Left lung (tissue), 10 donors: Measurements from ENCODE around the gene PLEK. TPM values are rescaled to one million over a fixed set of nuclear protein-coding genes. Genes with fewer than 3 reads are reported as not detected.

Experiments used
- ATAC-seq: fragments of 200-7000 bp; cut with Tn5 transposase; one replicate; pipeline ENCODE4 v1.9.1; 2020; ENCODE audit warnings: moderate library complexity
- DNase-seq, 4 donors: peaks; one replicate each; pipeline ENCODE4 v3.0.0-alpha.2; 2013 to 2020
- H3K27ac ChIP-seq, 2 donors: fragments of 200-600 bp; sonication (generic) in 1 of 2; one replicate each; pipeline versions ENCODE4 v1.5.0 to v1.8.0; 2020 to 2021
- H3K27me3 ChIP-seq, 2 donors: fragments of 200-600 bp; sonication (generic) in 1 of 2; one replicate each; pipeline versions ENCODE4 v1.5.0 to v1.8.0; 2020 to 2021
- H3K36me3 ChIP-seq, 2 donors: fragments of 200-600 bp; sonication (generic) in 1 of 2; one replicate each; pipeline versions ENCODE4 v1.5.0 to v1.8.0; 2020 to 2021
- H3K4me1 ChIP-seq, 2 donors: fragments of 200-600 bp; one replicate each; pipeline ENCODE4 v1.8.0; 2021
- H3K4me3 ChIP-seq, 2 donors: fragments of 200-600 bp; sonication (generic) in 1 of 2; one replicate each; pipeline versions ENCODE4 v1.5.0 to v1.8.0; 2020 to 2021; ENCODE audit warnings: mild to moderate bottlenecking in 1 of 2
- H3K9me3 ChIP-seq, 2 donors: fragments of 200-600 bp; sonication (generic) in 1 of 2; one replicate each; pipeline versions ENCODE4 v1.5.0 to v1.8.0; 2020 to 2021
- intact Hi-C, 2 donors: fragments of 100-400 bp; cut with DNase I; formaldehyde crosslinking; loops; one replicate each; pipeline versions ENCODE4 v1.11.2 to v1.14.2; 2022
- polyA plus RNA-seq, 6 donors: library from polyadenylated mRNA; unstranded; fragments of 120-200 nt; gene quantifications; one replicate each; pipeline ENCODE4 v1.2.1, GENCODE V29; 2013; ENCODE audit not compliant: insufficient read length in 6 of 6
- total RNA-seq, 2 donors: library from RNA; stranded (reverse); fragmentation: NEBNext Ultra II Directional; extraction: Animal tissue kit (Norgen Biotek cat#: 25700); gene quantifications; one replicate each; pipeline ENCODE4 v1.2.1, GENCODE V29; 2021
- TF ChIP-seq, protein P1 (sequence below), 2 donors: fragments of 200-600 bp; sonication (generic) in 1 of 2; IDR thresholded peaks; one replicate each; pipeline versions ENCODE4 v1.5.0 to v1.8.0; 2021; ENCODE audit warnings: antibody characterized with exemption in 2 of 2
- donor health status: DM: no; HTN: yes; CAD: no.
- donor health status: DM: no; HTN: no; CAD: no.

Gene PLEK
- total and polyA plus RNA-seq, 8 donors = 9.0 to 67.3 (median 11.7) TPM

DNA sequence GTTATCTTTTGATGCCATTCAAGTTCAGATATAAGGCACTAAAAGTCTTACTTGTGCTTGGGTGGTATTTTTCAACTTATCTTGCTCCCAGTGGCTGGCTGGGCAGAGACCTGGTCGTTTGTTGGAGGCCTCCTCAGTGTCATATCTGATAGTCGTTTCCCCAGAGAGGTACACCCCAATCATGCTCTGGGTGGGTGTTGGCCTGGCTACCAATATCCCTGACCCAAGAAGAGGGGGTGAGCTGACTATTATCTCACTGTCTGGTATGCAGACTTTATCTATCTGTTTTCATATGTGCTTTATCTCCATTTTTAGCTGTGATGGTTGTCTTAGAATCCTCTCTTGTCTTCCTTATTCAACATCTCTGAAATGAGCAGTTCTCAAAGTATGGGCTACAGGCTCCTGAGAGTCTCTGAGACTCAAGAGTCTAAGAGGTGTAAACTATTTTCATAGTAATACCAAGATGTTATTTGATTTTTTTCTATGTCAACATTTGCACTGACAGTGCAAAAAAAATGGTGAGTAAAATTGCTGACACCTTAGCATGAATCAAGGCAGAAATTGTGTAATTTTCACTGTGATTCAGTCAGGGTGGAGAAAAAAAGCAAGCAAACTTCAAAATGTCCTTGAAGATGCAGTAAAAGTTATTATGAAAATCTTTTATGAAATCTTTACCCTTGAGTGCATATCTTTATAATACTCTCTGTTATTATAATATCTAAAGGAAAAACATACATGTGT lies 12.3 kb upstream of the PLEK start:
- no peak overlapping the region for H3K4me3 ChIP-seq
- no peak for ATAC-seq
- H3K36me3 ChIP-seq = no peaks in the 10 kb centered on the region
- TF ChIP-seq, protein P1, sequence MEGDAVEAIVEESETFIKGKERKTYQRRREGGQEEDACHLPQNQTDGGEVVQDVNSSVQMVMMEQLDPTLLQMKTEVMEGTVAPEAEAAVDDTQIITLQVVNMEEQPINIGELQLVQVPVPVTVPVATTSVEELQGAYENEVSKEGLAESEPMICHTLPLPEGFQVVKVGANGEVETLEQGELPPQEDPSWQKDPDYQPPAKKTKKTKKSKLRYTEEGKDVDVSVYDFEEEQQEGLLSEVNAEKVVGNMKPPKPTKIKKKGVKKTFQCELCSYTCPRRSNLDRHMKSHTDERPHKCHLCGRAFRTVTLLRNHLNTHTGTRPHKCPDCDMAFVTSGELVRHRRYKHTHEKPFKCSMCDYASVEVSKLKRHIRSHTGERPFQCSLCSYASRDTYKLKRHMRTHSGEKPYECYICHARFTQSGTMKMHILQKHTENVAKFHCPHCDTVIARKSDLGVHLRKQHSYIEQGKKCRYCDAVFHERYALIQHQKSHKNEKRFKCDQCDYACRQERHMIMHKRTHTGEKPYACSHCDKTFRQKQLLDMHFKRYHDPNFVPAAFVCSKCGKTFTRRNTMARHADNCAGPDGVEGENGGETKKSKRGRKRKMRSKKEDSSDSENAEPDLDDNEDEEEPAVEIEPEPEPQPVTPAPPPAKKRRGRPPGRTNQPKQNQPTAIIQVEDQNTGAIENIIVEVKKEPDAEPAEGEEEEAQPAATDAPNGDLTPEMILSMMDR (IDR thresholded peaks at IDR 0.05) = no peak
- no peaks in the 10 kb centered on the region for H3K27me3 ChIP-seq
- intact Hi-C loops = no loop called here
- DNase-seq = no peak
- peaks cover 0 to 8% of the 10 kb centered on the region in 2 donors for H3K4me1 ChIP-seq
- H3K9me3 ChIP-seq = no peaks in the 10 kb centered on the region
- no peak overlapping the region for H3K27ac ChIP-seq

DNA sequence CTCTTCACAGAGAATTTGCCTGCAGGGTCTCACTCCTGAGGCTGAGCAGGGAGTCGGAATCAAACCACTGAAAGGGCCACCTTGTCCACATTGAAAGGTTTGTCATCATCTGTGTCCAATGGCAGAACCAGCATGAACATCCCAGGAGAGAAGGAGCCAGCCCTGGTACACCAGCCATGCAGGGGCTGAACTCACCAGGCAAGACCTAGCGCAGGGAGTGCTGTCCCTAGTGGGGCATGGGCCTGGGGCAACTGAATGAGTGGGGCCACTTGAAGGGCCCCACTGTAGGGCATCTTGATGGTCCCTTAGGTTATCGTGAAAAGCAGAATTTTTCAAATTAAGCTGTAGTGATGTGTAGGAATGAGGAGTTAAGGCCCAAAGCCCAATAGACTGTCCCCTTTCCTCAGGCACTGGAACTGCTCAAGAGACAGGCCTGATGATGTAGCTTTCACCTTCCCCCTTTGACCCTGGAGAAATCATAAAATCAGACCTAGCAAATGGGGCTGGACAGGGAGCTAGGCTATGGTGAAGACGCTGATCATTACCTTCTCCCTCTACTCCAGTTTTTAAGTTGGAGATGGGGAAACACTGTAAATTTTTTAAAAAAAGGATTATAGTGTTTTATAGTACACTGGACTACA lies 8.4 kb upstream of the PLEK start:
- H3K4me1 ChIP-seq = peaks cover 0 to 8% of the 10 kb centered on the region in 2 donors
- H3K9me3 ChIP-seq = no peaks in the 10 kb centered on the region
- no peak overlapping the region for H3K4me3 ChIP-seq
- DNase-seq = no peak
- TF ChIP-seq, protein P1 (IDR thresholded peaks at IDR 0.05) = no peak
- H3K27me3 ChIP-seq = no peaks in the 10 kb centered on the region
- intact Hi-C loops = no loop called here
- no peaks in the 10 kb centered on the region for H3K36me3 ChIP-seq
- no peak overlapping the region for H3K27ac ChIP-seq
- no peak for ATAC-seq

DNA sequence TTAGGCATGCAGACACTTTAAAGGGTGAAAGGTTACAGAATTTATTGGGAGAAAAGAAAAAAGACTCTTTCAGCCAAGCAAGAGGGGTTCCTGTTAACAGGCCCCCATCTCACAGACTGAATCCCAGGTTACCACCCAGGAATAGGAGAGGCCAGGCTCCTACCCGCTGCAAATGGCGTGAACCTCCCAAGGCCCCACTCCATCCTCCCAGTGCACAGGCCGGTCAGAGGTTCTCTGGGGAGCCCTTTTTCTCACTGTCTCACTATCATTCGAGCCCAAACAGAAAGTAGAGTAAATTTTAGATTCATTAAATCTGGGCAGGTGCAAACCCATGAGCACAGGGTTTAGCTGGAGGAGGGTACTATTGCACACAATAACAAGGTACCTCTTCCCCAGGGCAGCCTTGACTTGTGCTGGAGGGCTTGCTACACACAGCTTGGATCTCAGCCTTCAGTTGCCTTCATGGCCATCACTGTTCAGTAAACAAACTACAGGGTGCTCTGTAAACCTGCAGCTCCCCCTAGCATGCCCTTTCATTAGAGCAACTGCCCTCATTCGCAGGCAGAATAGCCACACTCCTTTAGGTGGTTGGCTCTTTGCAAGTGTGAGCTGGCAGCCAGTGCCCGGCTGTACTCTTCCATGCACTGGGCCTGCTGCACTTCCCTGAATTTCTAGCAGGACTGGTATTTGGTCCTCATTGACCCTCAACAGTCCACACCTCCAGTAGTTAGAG lies 7.3 kb upstream of the PLEK start:
- Histone ChIP-seq H3K9me3 (no peaks in the 10 kb centered on the region), H3K36me3 (no peaks in the 10 kb centered on the region), H3K27me3 (no peaks in the 10 kb centered on the region), H3K4me1 (peaks cover 0 to 16% of the 10 kb centered on the region in 2 donors), H3K4me3 (no peak overlapping the region), H3K27ac (no peak overlapping the region)
- DNase-seq (peak in 1 of 4 donors; percentile 20), ATAC-seq (peak; percentile 82)
- intact Hi-C loops = no loop called here
- TF ChIP-seq, protein P1 (IDR thresholded peaks at IDR 0.05) = peak in 1 of 2 donors; percentile 22

DNA sequence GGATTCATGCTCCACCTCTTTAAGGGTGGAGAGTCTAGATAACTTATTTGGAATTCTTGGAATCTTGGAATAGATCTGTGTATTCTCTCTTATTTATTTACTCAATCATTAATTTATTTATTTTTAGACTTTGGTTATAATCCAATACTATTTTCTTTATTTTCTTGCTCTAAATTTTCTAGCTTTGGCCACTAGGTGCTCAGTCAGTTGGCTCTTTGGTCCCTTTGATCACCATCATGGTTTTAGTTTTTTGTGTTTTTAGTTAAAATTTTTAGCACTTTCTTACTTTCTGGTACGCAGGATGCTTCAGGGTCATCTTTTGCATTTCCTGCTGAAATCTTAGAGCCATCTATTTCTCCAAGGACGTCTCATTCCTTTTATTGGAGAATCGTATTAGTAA lies 5.2 kb upstream of the PLEK start:
- Histone ChIP-seq H3K4me3 (no peak overlapping the region), H3K36me3 (no peaks in the 10 kb centered on the region), H3K9me3 (no peaks in the 10 kb centered on the region), H3K27me3 (no peaks in the 10 kb centered on the region), H3K27ac (no peak overlapping the region), H3K4me1 (peaks cover 0 to 28% of the 10 kb centered on the region in 2 donors)
- DNase-seq (no peak), ATAC-seq (no peak)
- TF ChIP-seq, protein P1 (IDR thresholded peaks at IDR 0.05) = no peak
- intact Hi-C loops = loop anchor here in 1 of 2 donors (5.0 kb wide), 1 partner anchor 82 kb away; no protein-coding TSS in a partner anchor

DNA sequence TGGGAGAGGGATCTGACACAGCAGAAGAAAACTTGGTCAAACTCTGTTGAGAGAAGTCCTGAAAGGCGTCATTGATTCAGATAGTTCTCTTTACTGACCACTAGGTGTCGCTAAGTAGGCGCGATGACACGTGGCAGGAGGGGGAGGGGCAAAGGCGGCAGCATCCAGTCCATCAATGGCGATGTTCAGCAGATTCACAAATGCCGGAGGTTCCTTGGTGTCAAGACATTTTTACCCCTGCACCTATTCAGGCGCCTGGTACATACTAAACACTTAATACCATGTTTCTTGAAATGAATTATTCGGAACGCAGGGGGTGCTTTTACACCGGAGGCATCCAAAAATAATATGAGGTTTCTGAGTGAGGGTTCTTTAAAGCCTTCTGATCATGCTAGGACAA lies 3.0 kb upstream of the PLEK start:
- H3K36me3 ChIP-seq = no peaks in the 10 kb centered on the region
- intact Hi-C loops = loop anchor here in 1 of 2 donors (5.0 kb wide), 1 partner anchor 80 kb away; no protein-coding TSS in a partner anchor
- ATAC-seq = peak; percentile 84
- peaks cover 0 to 28% of the 10 kb centered on the region in 2 donors for H3K4me1 ChIP-seq
- peak in 3 of 4 donors; percentile 57 to 90 (median 75) for DNase-seq
- H3K9me3 ChIP-seq = no peaks in the 10 kb centered on the region
- TF ChIP-seq, protein P1 (IDR thresholded peaks at IDR 0.05) = peak; percentile 67 to 83
- peak overlapping the region in 1 of 2 donors; percentile 68 for H3K27ac ChIP-seq
- no peak overlapping the region for H3K4me3 ChIP-seq
- H3K27me3 ChIP-seq = no peaks in the 10 kb centered on the region
